ENCODE results near the gene PRKN.

PRKN gene

GRCh38 chr6:162493917-162494316, 233.6 kb downstream of the PRKN start:
- Histone ChIP-seq H3K27ac (ENCODE audit: low read depth, low read length) (no peak overlapping the region), H3K36me3 (ENCODE audit: control insufficient read depth in 5 of 5, insufficient read depth in 5 of 5, low read length in 5 of 5) (peaks cover 0 to 3% (median 0%) of the 10 kb centered on the region in 5 donors), H3K9me3 (ENCODE audit: control insufficient read depth in 5 of 5, low read length in 5 of 5) (no peaks in the 10 kb centered on the region), H3K9ac (ENCODE audit: low read length in 5 of 5) (no peak overlapping the region), H3K4me3 (ENCODE audit: low read depth in 1 of 5, low read length in 5 of 5) (no peak overlapping the region), H3K4me1 (ENCODE audit: control insufficient read depth in 5 of 5, insufficient read depth in 5 of 5, low read length in 5 of 5) (no peaks in the 10 kb centered on the region), H3K27me3 (ENCODE audit: control insufficient read depth in 5 of 5, insufficient read depth in 4 of 5, low read length in 5 of 5) (no peaks in the 10 kb centered on the region)

GRCh38 chr6:162491637-162492036, 235.9 kb downstream of the PRKN start:
- Histone ChIP-seq H3K36me3 (ENCODE audit: control insufficient read depth in 5 of 5, insufficient read depth in 5 of 5, low read length in 5 of 5) (peaks cover 0 to 3% (median 0%) of the 10 kb centered on the region in 5 donors), H3K27ac (ENCODE audit: low read depth, low read length) (no peak overlapping the region), H3K27me3 (ENCODE audit: control insufficient read depth in 5 of 5, insufficient read depth in 4 of 5, low read length in 5 of 5) (no peaks in the 10 kb centered on the region), H3K9ac (ENCODE audit: low read length in 5 of 5) (no peak overlapping the region), H3K4me3 (ENCODE audit: low read depth in 1 of 5, low read length in 5 of 5) (no peak overlapping the region), H3K4me1 (ENCODE audit: control insufficient read depth in 5 of 5, insufficient read depth in 5 of 5, low read length in 5 of 5) (no peaks in the 10 kb centered on the region), H3K9me3 (ENCODE audit: control insufficient read depth in 5 of 5, low read length in 5 of 5) (no peaks in the 10 kb centered on the region)

- Histone ChIP-seq H3K36me3 (ENCODE audit: control insufficient read depth in 5 of 5, insufficient read depth in 5 of 5, low read length in 5 of 5) (peaks cover 0 to 3% (median 0%) of the 10 kb centered on the region in 5 donors), H3K27me3 (ENCODE audit: control insufficient read depth in 5 of 5, insufficient read depth in 4 of 5, low read length in 5 of 5) (no peaks in the 10 kb centered on the region), H3K4me3 (ENCODE audit: low read depth in 1 of 5, low read length in 5 of 5) (no peak overlapping the region), H3K9ac (ENCODE audit: low read length in 5 of 5) (no peak overlapping the region), H3K9me3 (ENCODE audit: control insufficient read depth in 5 of 5, low read length in 5 of 5) (no peaks in the 10 kb centered on the region), H3K4me1 (ENCODE audit: control insufficient read depth in 5 of 5, insufficient read depth in 5 of 5, low read length in 5 of 5) (no peaks in the 10 kb centered on the region), H3K27ac (ENCODE audit: low read depth, low read length) (no peak overlapping the region)
These were observed 238.2 kb downstream of the PRKN start for GRCh38 chr6:162489101-162489976.

GRCh38 chr6:162488444-162488843, 239.1 kb downstream of the PRKN start:
- H3K9ac ChIP-seq (ENCODE audit: low read length in 5 of 5), result no peak overlapping the region
- no peaks in the 10 kb centered on the region for H3K9me3 ChIP-seq (ENCODE audit: control insufficient read depth in 5 of 5, low read length in 5 of 5)
- no peak overlapping the region for H3K27ac ChIP-seq (ENCODE audit: low read depth, low read length)
- no peaks in the 10 kb centered on the region for H3K4me1 ChIP-seq (ENCODE audit: control insufficient read depth in 5 of 5, insufficient read depth in 5 of 5, low read length in 5 of 5)
- H3K27me3 ChIP-seq (ENCODE audit: control insufficient read depth in 5 of 5, insufficient read depth in 4 of 5, low read length in 5 of 5), result no peaks in the 10 kb centered on the region
- H3K36me3 ChIP-seq (ENCODE audit: control insufficient read depth in 5 of 5, insufficient read depth in 5 of 5, low read length in 5 of 5), result peaks cover 0 to 3% (median 0%) of the 10 kb centered on the region in 5 donors
- H3K4me3 ChIP-seq (ENCODE audit: low read depth in 1 of 5, low read length in 5 of 5), result no peak overlapping the region

- Histone ChIP-seq H3K27me3 (ENCODE audit: control insufficient read depth in 5 of 5, insufficient read depth in 4 of 5, low read length in 5 of 5) (no peaks in the 10 kb centered on the region), H3K4me3 (ENCODE audit: low read depth in 1 of 5, low read length in 5 of 5) (peak overlapping the region in 3 of 5 donors; percentile 13 to 32 (median 31))
These were observed 242.1 kb downstream of the PRKN start for GRCh38 chr6:162485464-162485863.

GRCh38 chr6:162481938-162482337, 245.6 kb downstream of the PRKN start:
- Histone ChIP-seq H3K36me3 (ENCODE audit: control insufficient read depth in 5 of 5, insufficient read depth in 5 of 5, low read length in 5 of 5) (no peaks in the 10 kb centered on the region), H3K4me1 (ENCODE audit: control insufficient read depth in 5 of 5, insufficient read depth in 5 of 5, low read length in 5 of 5) (no peaks in the 10 kb centered on the region), H3K27ac (ENCODE audit: low read depth, low read length) (no peak overlapping the region), H3K9ac (ENCODE audit: low read length in 5 of 5) (no peak overlapping the region), H3K4me3 (ENCODE audit: low read depth in 1 of 5, low read length in 5 of 5) (no peak overlapping the region), H3K9me3 (ENCODE audit: control insufficient read depth in 5 of 5, low read length in 5 of 5) (no peaks in the 10 kb centered on the region), H3K27me3 (ENCODE audit: control insufficient read depth in 5 of 5, insufficient read depth in 4 of 5, low read length in 5 of 5) (no peaks in the 10 kb centered on the region)

More at GRCh38 chr6:162485464-162485863, 242.1 kb downstream of the PRKN start:
- Histone ChIP-seq H3K36me3 (ENCODE audit: control insufficient read depth in 5 of 5, insufficient read depth in 5 of 5, low read length in 5 of 5) (no peaks in the 10 kb centered on the region), H3K9me3 (ENCODE audit: control insufficient read depth in 5 of 5, low read length in 5 of 5) (no peaks in the 10 kb centered on the region), H3K9ac (ENCODE audit: low read length in 5 of 5) (no peak overlapping the region), H3K4me1 (ENCODE audit: control insufficient read depth in 5 of 5, insufficient read depth in 5 of 5, low read length in 5 of 5) (no peaks in the 10 kb centered on the region), H3K27ac (ENCODE audit: low read depth, low read length) (no peak overlapping the region)

GRCh38 chr6:162481320-162481719, 246.2 kb downstream of the PRKN start:
- Histone ChIP-seq H3K4me1 (ENCODE audit: control insufficient read depth in 5 of 5, insufficient read depth in 5 of 5, low read length in 5 of 5) (no peaks in the 10 kb centered on the region), H3K27me3 (ENCODE audit: control insufficient read depth in 5 of 5, insufficient read depth in 4 of 5, low read length in 5 of 5) (no peaks in the 10 kb centered on the region), H3K9ac (ENCODE audit: low read length in 5 of 5) (no peak overlapping the region), H3K27ac (ENCODE audit: low read depth, low read length) (no peak overlapping the region), H3K9me3 (ENCODE audit: control insufficient read depth in 5 of 5, low read length in 5 of 5) (no peaks in the 10 kb centered on the region), H3K4me3 (ENCODE audit: low read depth in 1 of 5, low read length in 5 of 5) (no peak overlapping the region), H3K36me3 (ENCODE audit: control insufficient read depth in 5 of 5, insufficient read depth in 5 of 5, low read length in 5 of 5) (no peaks in the 10 kb centered on the region)

- Histone ChIP-seq H3K4me1 (ENCODE audit: control insufficient read depth in 5 of 5, insufficient read depth in 5 of 5, low read length in 5 of 5) (no peaks in the 10 kb centered on the region), H3K9ac (ENCODE audit: low read length in 5 of 5) (no peak overlapping the region), H3K27ac (ENCODE audit: low read depth, low read length) (no peak overlapping the region), H3K36me3 (ENCODE audit: control insufficient read depth in 5 of 5, insufficient read depth in 5 of 5, low read length in 5 of 5) (no peaks in the 10 kb centered on the region), H3K4me3 (ENCODE audit: low read depth in 1 of 5, low read length in 5 of 5) (no peak overlapping the region), H3K9me3 (ENCODE audit: control insufficient read depth in 5 of 5, low read length in 5 of 5) (peaks cover 0 to 4% (median 0%) of the 10 kb centered on the region in 5 donors), H3K27me3 (ENCODE audit: control insufficient read depth in 5 of 5, insufficient read depth in 4 of 5, low read length in 5 of 5) (no peaks in the 10 kb centered on the region)
These were observed 249.3 kb downstream of the PRKN start for GRCh38 chr6:162478192-162478671.

GRCh38 chr6:162474722-162475121, 252.8 kb downstream of the PRKN start:
- Histone ChIP-seq H3K36me3 (ENCODE audit: control insufficient read depth in 5 of 5, insufficient read depth in 5 of 5, low read length in 5 of 5) (no peaks in the 10 kb centered on the region), H3K27ac (ENCODE audit: low read depth, low read length) (no peak overlapping the region), H3K9me3 (ENCODE audit: control insufficient read depth in 5 of 5, low read length in 5 of 5) (peaks cover 0 to 4% (median 0%) of the 10 kb centered on the region in 5 donors), H3K4me1 (ENCODE audit: control insufficient read depth in 5 of 5, insufficient read depth in 5 of 5, low read length in 5 of 5) (no peaks in the 10 kb centered on the region), H3K9ac (ENCODE audit: low read length in 5 of 5) (no peak overlapping the region), H3K4me3 (ENCODE audit: low read depth in 1 of 5, low read length in 5 of 5) (no peak overlapping the region), H3K27me3 (ENCODE audit: control insufficient read depth in 5 of 5, insufficient read depth in 4 of 5, low read length in 5 of 5) (no peaks in the 10 kb centered on the region)

GRCh38 chr6:162471842-162472241, 255.7 kb downstream of the PRKN start:
- Histone ChIP-seq H3K4me1 (ENCODE audit: control insufficient read depth in 5 of 5, insufficient read depth in 5 of 5, low read length in 5 of 5) (no peaks in the 10 kb centered on the region), H3K36me3 (ENCODE audit: control insufficient read depth in 5 of 5, insufficient read depth in 5 of 5, low read length in 5 of 5) (no peaks in the 10 kb centered on the region), H3K4me3 (ENCODE audit: low read depth in 1 of 5, low read length in 5 of 5) (no peak overlapping the region), H3K9ac (ENCODE audit: low read length in 5 of 5) (no peak overlapping the region), H3K27me3 (ENCODE audit: control insufficient read depth in 5 of 5, insufficient read depth in 4 of 5, low read length in 5 of 5) (no peaks in the 10 kb centered on the region), H3K9me3 (ENCODE audit: control insufficient read depth in 5 of 5, low read length in 5 of 5) (peaks cover 0 to 4% (median 0%) of the 10 kb centered on the region in 5 donors), H3K27ac (ENCODE audit: low read depth, low read length) (no peak overlapping the region)
